NCI-H2227 treated with DMSO at 0.1 percent for 48 hours (cell line): ENCODE results near the gene GRIA4.
A peak's percentile ranks its signal among the peaks of the same experiment; 100 is the strongest.
"Not testable (repeated sequence)": the region's sequence is repeated elsewhere in the genome, so short reads cannot be mapped to it uniquely, and the experiment has no call there.

Source experiments
- DNase-seq: peaks from one replicate; lab custom pipeline; 2025; lab: John Stamatoyannopoulos, UW

Gene GRIA4

DNA sequence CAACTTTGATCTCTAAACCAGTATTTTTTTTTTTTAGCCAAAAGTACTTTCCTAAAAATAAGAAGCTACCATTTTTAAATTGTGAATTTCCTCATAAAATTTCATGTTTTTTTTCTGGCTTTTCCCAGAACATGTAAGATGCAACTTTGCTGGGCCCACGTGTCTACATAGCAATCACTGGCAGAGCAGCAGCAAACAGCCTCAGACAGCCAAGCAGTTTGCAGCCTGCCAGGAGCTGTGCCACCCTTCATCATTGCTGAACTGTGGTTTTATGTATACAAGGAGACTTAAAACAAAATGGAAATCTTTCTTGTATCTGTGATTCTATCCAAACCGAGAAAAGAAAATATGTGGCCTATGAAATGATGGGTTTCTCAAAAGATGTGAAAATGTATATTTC, 110.2 kb downstream of the GRIA4 start:
- DNase-seq, result no peak

DNA sequence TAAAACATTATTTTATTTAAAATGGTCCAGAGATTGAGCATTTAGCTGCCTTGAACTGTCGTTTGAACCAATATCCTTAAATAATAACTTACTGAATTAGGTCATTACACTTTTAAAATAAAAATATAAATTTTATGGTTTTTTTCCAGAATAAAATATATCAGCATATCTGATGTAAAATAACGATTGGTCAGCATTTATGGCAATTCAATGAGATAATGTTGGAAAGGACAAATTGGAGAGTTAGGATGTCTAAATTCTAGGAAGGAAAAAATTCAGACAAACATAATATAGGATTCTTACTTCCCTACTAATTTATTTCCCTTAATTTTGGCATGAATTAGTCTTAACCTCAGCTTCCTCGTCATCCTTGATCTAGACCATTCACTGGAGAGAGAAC, 113.4 kb downstream of the GRIA4 start:
- DNase-seq, result no peak

DNA sequence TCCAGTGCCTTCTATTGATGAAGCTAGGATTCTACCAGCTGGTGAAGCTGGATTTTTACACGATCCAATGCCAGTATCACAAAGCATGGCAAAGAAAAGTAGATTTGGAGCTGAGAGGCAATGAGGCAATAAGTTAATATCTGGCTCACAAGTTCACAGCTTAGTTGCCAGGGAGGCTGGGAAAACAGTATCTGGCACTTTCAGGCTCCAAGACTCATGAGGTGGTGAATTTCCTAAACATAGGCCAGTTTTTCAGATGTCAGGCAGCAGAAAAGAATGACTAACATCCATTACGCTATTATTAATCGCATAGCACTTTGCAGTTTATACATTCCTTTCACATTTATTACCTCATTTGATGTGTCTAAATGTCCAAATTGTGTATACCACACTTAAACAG, 122.7 kb downstream of the GRIA4 start:
- no peak for DNase-seq

- no peak for DNase-seq
These were observed 124.6 kb downstream of the GRIA4 start for GRCh38 chr11:105734426-105734825.

DNA sequence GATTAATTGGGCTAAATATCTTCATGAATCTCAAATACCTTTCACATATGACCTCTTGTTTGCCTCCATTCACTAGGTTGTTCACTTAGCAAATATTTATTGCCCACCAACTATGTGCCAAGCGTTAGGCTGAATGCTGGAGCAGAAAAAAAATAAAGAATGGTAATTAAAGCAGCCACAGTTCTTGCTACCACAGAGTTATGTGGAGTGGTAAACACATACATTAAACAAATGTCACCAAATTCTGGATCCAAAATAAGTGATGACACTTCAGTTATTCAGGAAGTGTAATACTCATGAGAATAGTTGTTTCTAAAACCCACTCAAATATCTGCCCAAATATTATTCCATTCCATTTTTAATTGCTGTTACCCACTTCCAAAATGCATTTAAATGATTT, 128.4 kb downstream of the GRIA4 start:
- DNase-seq, result no peak

DNA sequence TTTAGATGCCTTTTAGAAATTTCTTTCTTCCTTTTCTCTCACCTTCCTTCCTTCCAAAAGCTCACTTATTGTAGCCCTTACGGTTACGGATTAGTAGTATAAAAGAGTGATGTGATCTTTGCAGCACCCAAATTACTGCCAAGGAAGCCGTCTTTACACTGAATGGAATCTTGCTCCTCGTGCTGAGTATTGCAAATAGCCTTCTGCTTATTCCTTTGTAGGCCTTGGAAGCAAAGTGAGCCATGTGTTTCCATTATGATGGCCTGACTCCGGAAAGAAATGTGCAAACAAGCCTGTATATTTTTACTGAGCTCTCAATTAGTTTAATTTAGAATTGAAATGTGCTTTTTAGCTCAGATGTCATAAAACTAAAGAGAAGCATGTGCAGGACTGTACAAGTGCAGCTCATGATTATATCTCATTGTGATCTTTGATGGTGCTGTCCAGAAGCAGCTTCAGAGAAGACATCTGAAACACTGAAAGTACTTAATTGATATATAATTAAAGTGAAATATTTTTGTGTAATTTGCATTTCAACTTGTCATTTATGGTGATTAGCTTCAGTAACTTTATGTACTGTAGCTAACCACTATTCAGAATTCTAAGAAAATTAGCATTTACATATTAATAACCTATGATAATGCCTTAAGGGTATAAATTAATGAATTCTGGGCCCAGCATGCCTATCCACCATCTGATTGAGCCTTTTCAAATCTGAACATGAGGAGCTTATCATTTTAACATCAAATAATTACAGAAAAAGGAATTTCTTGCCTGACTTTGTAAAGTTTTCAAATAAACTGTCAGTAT, 129.3 kb downstream of the GRIA4 start:
- peak; percentile 2 for DNase-seq

GRCh38 chr11:105740164-105740903, 130.5 kb downstream of the GRIA4 start:
- no peak for DNase-seq

DNA sequence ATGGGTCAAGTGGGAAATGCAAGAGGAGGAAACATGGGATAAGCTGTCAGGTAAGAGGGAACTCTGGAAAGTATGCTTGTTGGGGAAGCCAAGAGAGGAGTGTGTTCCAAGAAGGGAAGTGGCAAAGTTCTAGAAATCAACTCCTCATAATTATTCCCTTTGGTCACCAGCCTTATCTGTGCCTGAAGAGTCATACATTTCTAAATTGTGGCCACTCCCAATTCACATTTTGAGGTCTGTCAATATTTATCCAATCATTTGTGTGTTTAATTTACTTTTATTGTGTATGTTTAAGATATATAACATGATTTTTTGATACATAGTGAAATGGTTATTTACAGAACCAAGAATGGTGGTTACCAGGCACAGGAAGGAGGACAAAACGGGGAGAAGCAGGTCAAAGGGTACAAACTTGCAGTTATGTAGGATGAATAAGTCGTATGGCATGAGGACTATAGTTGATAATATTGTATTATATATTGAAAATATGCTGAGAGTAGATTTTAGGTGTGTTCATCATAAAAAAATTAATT, 131.7 kb downstream of the GRIA4 start:
- DNase-seq, result no peak

DNA sequence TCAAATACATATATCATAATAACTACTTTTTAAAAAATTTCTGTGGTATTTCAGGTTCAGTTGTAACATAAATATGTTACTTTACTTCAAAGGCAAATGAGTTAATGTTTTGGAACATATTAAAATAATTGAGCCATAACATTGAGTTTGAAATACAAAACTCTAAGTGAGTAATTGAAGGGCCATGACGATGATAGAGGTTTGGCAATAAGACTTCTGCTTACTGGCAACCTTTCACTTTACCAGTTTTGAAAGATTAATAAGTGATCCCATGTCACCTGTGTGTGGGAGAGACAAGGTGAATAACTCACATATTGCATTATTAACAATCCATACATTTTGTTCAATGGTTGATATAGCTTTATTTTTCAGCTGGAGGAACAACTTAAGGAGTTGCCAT, 144.4 kb downstream of the GRIA4 start:
- DNase-seq, result no peak

- DNase-seq, result no peak
These were observed 144.8 kb downstream of the GRIA4 start for GRCh38 chr11:105754716-105755115.

DNA sequence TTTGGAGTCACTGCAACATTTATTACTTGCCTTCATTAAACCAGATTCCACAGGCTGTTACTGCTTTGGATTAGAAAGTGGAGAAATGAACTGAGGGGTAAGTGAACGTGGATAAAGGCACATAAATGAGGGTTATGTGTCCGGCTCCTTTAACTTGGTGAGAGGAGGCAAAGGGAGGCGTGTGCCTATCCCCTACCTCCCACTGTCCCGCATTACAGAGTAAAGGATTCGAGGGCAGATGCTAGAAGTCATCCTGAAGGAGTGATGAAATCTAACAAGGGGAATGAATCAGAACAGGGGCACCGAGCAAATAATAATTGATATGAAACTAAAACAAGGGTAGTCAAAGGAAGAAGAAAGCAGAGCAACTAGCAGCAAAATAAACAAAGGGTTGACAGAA, 147.2 kb downstream of the GRIA4 start:
- no peak for DNase-seq

DNA sequence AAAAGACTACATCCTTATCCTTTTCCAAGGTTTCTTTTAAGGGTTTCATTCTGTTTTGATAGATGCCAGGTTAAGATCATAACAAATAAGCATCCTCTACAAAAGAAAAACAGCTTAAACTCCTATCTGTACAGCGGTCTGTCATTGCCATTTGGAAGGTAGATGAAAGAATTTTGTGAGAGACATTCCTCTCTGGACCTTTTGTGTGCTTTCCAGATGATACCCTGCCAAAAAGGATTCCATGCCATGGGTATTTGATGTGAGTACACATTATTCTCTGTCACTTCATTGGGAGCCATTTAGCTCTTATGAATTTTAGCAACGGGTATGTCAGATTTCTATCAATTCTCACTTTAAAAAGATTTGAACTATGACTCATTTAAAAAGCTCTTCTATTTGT, 153.7 kb downstream of the GRIA4 start:
- DNase-seq, result no peak

DNA sequence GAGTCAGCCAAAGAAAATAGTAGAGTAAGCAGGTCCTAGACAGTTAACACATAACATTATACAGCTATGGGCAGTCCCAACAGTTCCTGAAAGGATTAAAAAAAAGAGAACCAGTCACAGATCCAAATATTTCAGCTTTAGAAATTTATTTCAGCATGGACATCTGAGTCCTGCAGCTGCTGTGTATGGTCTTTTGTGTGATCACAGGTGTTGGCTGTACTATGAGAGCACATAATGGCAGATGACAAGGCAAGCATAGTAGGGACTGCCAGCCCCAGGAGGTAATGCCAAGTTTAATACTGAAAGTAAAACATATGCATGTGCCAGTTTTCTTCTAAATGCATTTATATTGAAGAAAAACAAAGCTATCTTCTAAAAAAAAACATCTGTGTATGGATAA, 158.1 kb downstream of the GRIA4 start:
- no peak for DNase-seq

DNA sequence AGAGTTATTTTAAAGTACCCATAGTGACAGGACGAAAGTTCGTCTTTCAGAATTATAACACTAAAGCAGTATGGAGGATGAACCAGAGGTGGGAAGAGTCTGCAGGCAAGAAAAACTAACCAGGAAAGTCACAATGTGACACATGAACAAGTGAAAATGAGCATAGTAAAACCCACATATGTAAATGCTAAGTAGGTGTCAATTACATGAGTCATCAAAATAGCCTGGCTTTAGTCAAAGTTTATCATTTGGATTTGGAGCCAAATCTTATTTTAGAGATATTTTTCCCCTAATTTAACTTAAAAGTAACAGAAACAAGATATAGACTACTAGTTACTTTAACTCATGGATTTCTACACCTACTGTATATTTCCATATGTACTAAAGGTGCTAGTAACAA, 159.8 kb downstream of the GRIA4 start:
- no peak for DNase-seq

DNA sequence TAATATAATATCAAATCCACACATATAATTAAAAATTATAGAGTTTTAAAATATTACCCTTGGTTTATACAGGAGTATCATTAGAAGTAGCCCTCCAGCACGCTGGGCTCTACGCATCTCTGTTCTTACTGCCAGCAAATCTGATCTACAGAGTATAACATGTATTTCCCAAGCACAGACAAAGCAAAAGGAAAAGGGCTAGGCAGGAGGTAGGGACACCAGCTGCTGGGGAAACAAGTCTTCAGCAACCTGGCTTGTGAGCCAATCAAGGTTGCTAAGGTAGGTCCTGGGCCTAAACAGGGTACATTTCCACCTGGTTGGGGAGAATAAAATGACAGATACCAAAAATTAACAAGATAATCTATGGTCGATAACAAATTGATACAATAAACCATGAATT, 163.6 kb downstream of the GRIA4 start:
- DNase-seq, result not testable (repeated sequence)

DNA sequence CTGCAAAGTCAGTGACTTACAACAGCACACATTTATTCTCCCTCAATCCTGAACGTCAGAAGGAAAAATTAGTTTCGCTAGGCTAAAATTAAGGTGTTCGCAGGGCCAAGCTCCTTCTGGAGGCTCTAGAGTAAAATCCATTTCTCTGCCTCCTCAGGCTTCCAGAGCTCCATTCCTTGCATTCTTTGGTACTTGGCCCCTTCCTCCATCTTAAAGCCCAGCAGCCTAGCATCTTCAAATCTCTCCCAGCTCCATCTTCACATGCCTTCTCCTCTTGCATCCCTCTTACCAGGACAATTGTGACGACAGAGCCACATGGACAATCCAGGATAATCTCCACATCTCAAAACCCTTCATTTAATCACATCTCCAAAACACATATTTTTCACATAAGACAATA, 165.0 kb downstream of the GRIA4 start:
- DNase-seq, result no peak

- DNase-seq, result no peak
These were observed 171.1 kb downstream of the GRIA4 start for GRCh38 chr11:105780781-105781525.

DNA sequence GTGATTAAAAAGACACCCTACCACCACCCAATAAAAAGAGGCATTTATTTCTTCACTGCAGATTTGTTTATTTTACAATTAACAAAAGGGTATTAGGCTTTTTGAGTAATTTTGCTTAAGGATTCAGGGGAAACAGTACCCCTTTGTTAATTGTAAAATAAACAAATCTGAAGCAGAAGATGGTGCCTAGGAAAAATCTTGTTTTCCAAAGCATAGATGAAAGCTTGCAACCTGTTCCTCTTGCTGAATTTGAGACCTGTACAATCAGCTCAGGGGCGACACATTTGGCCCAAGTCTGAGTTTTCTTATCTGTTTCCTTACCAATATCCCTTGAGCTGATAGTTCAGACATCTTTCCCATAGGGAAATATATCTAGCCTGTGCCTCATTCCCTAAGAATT, 171.9 kb downstream of the GRIA4 start:
- DNase-seq, result no peak

GRCh38 chr11:105783216-105783615, 173.3 kb downstream of the GRIA4 start:
- no peak for DNase-seq

DNA sequence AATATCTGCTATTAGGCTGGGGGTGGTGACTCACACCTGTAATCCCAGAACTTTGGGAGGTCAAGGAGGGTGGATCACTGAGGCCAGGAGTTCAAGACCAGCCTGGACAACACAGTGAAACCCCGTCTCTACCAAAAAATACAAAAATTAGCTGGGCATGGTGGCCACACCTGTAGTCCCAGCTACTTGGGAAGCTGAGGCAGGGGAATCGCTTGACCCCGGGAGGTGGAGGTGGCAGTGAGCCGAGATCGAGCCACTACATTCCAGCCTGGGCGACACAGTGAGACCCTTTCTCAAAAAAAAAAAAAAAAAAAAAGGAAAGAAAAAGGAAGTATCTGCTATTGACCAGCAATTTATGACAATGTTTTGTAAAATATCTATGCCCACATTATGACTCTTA, 176.0 kb downstream of the GRIA4 start:
- DNase-seq, result not testable (repeated sequence)

- no peak for DNase-seq
These were observed 176.9 kb downstream of the GRIA4 start for GRCh38 chr11:105786741-105787140.

DNA sequence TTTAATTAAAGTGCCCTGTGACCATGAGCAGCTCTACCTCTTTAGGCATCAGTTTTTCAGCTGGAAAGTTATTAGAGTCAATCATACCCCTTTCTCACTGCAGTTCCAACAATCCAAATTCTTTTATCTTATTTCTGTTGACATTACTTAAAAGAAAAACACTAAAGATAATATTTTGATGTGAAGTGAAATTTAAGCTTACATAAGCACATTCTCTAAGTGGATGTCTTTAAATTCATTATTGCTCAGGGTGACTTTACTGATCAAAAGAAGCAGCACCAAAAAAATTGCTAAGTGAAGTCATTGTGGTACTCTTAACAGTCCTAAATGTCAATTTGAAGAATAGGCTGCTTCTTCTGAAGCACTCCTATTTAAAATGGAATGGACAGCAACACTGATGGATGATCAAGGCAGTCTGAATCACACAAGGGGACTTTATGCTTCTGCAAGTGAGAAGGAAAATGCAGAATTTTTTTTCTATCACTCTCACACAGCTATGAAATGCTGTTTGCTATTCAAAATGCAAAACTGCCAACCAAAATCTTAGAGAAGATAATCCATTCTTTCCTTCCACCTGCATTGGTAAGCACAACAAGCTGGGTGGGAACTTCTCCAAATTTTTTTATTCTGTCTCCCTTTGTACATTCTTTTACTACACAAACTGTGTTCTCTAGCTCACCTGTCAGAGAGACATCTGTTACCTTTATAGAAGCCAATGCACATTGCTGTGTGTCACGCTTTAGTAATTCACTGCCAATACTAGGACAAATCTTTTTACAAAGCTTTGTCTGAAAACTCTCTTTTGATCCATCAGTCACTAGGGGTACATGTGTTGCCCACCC, 179.9 kb downstream of the GRIA4 start:
- DNase-seq, result no peak
